GM18519 (cell line): ENCODE measurements around the gene AGBL1.
"Not testable (repeated sequence)": the region's sequence is repeated elsewhere in the genome, so short reads cannot be mapped to it uniquely, and the experiment has no call there.

Source experiments
- ATAC-seq: cut with Tn5 transposase; IDR thresholded peaks from one replicate; pipeline ENCODE4 v1.9.1; 2021; ENCODE audit warnings: mild to moderate bottlenecking, moderate library complexity; ENCODE audit not compliant: unreplicated experiment, low FRiP score

The AGBL1 gene

DNA sequence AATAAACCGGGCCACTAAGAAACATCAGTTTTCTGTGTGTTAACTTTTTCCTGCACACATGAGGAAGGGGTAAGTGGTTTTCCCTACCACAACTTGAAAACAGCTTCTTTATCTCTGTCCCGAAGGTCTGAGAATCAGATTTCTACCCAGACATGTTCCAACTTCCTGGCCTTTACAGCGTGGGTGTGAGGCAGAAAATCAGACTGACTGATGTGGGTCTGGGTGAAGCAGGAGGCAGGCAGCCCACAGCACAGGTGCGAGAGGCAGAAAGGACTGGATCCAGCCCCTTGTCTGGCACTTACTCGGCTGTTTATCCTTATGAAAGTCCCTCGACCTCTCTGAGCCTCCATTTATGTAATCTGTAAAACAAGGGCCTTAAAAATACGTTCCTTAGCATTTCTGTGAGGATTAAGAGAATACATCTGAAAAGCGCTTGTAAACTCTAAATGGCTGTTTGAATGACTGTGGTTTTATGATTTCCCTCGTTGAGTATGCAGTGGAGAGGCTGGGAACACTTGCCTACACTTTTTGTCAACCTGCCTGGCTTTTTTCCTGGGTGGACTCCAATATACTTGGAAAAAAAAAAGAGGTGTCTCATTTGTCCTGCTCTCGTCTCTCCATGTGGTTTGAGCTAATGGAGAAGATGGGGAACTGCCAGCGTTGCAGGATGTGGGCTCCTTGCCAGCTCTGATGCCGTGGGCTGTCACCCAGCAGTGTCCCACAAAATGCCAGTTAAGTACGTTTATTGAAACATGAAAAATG, 3.1 kb downstream of the AGBL1 start:
- ATAC-seq: no peak

DNA sequence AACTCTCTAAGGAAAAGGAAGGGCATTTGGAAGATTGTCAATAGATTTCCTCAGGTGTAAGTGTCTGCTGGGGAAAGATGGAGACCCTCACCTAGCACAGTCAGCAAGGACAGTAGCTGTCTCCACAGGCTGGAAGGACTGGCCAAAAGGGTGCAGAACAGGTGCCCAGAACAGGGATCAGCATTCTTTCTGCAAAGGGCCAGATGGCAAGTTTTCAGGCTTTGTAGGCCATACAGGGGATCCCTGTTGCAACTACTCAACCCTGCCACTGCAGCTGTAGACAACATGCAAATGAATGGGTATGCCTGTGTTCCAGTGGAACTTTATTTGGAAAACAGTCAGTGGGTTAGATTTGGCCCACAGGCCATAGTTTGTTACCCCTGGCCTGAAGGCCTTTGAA, 8.1 kb downstream of the AGBL1 start:
- no peak for ATAC-seq

DNA sequence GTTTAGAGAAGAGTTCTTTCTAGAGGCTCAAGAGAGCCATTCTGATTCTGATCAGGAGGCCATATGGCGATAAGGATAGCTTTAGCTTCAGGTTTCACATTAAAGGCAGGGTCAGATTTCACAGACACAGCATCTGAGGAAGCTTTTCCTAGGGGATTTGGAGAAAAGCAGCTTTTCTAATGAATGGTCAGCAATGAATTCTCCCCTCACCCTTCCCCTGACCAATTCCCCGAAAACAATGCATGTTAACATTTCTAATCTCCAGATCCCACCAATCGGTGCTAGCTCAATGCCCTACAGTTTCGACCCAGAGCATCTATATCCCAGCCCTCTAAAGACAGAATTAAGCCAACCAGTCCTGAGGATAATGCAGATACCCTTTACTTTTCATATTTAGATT, 9.8 kb downstream of the AGBL1 start:
- no peak for ATAC-seq

- no peak for ATAC-seq
Measured at GRCh38 chr15:86101818-86102217, 22.1 kb downstream of the AGBL1 start.

GRCh38 chr15:86103825-86104224, 24.2 kb downstream of the AGBL1 start:
- no peak for ATAC-seq

GRCh38 chr15:86106306-86106705, 26.6 kb downstream of the AGBL1 start:
- ATAC-seq: no peak

DNA sequence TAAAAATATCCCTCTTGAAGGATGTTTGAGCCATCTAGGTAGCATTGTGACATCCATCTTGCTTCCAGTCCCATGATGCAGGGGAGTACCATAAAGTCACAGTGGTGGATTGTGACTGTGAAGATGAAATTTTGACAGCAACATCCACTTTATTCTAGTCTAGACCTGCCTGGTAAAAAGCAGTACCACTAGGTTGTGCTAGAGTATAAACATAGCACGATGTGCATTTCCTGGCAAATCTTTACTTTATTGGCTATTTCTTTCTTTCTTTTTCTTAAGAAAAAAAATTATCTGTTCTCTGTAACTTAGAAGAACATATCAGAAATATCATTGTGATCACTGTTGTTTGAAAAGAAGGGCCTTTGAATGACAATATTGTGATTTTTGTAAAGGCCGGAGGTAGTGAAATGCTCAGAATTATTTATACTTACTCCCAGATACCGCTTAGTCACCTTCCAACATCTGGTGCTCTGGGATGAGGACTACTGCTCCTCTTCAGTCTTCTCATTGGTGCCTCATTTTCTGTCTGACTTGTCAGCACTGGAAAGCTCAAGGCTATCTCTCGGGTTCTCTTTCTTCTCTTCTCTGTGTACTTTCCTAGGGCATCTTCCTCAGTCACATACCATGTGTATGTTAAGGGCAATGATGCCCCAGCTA, 35.6 kb downstream of the AGBL1 start:
- ATAC-seq: no peak

DNA sequence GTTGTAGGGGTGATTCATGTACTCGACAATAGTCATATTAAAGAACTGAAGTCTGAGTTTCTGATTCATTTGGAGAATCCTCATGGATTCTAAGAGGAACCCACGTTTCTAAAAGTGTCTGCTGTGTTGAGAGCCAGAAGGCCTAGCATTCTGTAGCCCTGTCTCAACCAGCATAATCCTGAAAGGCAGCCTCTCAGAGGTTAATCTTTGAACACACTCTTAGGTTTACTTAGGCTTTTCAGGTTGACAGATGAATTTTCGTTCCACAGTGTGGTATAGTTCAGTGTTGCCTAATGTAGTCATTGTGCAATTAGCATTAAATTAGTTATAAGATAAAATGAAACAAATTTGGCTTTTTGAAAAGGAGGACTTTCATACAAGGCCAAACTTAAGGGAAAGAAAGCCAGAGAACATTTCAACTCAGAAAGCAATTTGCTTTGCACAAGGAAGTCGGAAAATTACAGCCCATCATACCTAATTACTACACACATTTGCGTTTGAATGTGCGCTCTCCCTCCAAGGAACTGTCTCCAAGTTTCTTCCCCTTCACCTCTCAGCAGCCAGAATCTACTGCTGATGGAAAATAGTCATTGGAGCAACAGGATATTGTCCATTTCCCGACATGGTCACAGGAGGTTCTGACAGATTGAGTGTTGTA, 42.0 kb downstream of the AGBL1 start:
- ATAC-seq: no peak

GRCh38 chr15:86122691-86123391, 43.2 kb downstream of the AGBL1 start:
- ATAC-seq: not testable (repeated sequence)

DNA sequence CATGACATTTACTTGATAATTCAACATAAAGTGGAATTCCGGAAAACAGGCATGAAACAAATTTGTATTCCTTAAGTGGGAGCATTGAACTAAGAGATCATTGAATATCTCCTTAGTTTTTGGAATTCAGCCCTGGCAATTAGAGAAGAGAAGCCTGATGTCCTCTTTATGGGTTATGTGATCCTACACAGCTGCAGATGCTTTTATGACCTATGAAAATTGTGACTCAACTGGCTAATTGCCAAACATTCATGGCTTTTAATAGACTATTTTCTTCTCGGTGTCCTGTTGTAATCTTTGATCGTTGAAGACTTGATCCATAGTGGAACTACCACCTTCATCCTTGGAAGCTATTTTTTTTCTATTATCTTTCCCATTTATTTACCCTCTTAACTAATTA, 46.1 kb downstream of the AGBL1 start:
- no peak for ATAC-seq

DNA sequence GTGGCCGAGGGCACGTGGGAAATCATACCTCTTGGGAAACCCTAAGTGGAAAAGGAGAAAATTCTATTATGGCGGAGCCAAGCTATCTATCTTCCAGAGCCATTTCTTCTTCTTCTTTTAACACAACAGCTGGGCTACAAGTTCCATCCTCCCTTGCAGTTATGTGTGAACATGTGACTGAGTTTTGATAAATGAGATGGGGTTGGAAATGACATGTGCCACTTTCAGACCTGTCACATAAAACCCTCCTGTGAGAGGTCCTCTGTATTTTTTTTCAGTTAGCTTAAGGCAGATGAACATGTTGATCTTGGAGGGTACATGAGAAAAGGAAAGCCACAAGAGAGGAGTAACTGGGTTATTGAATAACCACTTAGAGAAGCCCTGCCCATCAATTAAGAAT, 47.9 kb downstream of the AGBL1 start:
- ATAC-seq: no peak

GRCh38 chr15:86135041-86135440, 55.4 kb downstream of the AGBL1 start:
- ATAC-seq: no peak

DNA sequence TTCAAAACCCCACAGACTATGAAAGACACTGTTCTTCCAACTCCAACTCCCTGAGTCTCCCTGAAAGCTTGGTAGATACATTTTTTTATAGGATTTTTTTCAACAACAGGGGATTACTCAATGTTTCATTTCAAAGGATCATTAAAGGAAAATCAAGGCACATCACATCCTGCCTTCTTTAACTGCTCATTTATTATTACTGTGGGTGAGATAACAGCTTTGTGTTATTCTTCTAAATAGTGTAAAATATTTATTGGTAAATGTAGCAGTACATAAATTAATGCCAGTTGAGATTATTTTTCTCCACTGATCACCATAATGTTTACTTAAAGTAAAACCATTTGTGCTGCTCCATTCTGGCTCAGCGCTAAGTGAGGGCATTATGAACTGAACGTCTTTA, 57.2 kb downstream of the AGBL1 start:
- no peak for ATAC-seq

GRCh38 chr15:86138798-86139197, 59.1 kb downstream of the AGBL1 start:
- ATAC-seq: no peak

- no peak for ATAC-seq
Measured at GRCh38 chr15:86139828-86140227, 60.2 kb downstream of the AGBL1 start.

DNA sequence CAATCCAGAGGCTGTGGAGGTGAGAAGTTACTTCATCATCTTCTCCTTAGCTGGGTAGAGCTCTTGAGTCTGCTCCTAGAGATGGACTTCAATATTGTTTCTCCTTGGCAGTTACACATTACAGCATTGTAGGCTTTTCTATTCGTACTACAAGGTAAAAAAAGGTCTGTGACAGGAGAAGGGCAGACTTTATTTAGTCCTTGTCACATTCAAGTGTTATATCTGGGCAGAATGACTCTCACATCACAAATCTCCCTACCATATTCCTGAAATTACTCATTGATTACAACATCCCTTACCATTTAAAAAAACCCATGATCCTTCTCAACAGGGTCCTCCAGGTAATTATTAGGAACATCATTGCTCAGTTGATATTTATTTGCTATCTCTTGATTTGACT, 75.0 kb downstream of the AGBL1 start:
- ATAC-seq: no peak

DNA sequence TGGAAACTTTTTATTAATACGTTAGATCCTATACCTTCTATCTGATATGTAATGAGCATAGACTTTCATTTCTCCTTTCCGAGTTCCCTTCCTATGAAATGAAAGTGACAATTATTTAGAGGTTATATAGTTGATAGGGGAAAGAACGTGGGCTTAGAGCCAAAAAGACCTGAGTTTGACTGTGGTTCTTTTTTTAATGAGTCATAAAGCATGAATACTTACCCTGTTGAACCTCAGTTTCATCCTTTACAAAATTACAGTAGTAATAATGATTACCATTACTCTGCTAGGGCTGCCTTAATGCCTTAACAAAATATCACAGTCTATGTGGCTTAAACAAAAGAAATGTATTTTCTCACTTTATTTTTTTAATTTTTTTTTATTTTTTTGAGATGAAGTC, 75.9 kb downstream of the AGBL1 start:
- no peak for ATAC-seq

GRCh38 chr15:86157606-86158293, 78.1 kb downstream of the AGBL1 start:
- ATAC-seq: no peak

DNA sequence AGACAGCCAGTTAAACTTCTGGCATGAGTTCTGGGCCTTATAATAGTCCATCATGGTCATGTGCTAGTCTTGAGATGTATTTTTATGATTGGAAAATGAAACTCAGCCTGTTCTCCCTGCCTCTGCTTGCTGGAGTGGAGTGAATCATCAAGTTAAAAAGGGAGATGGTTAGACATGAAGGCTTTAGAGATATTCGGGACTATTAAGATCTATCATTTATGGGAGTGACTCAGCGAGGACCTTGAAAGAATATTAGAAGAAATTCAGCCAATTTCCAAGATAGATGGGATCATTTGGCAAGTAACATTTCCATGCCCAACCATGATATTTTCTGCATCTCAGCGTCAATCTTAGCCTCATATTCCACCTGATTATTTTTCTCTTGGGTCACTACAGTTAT, 79.8 kb downstream of the AGBL1 start:
- no peak for ATAC-seq

- no peak for ATAC-seq
Measured at GRCh38 chr15:86161250-86161649, 81.6 kb downstream of the AGBL1 start.

DNA sequence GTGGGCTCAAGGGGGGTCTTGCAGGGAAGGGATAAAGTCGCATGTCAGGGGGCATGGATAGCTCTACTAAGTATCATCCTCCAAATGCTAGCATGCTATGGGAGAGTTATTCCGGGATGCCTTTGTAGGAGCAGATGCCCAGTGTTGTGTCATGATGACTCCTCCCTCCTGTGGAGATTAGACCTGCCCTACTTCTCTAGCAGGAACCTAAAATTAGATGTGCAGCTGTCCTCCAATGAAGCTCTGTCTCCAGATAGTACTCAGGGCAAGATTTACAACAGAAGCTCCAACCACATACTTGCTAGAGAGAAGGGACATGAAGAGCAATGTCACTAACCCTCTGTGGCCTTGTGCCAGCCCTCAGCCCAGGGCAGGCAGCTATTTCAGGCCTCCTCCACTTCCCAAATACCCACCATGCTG, 82.5 kb downstream of the AGBL1 start:
- no peak for ATAC-seq
